A673 (cell line): Measurements from ENCODE around the gene TMEM60.

Experiments used
- EZH2 ChIP-seq: fragments of 200-600 bp; sonication (generic); IDR thresholded peaks from 2 replicates; pipeline ENCODE4 v1.6.1; 2017; ENCODE audit warnings: borderline replicate concordance, low read depth, mild to moderate bottlenecking, mixed read lengths, antibody characterized with exemption, low read length; ENCODE audit not compliant: poor library complexity, severe bottlenecking
- TF ChIP-seq, protein P1 (sequence below): fragments of 300-800, 200-600 bp; sonication (generic); conservative IDR thresholded peaks from 2 replicates; pipeline ENCODE4 v1.5.1; 2017; ENCODE audit warnings: low read depth, mild to moderate bottlenecking, antibody characterized with exemption, low read length, moderate library complexity, mixed read lengths

DNA sequence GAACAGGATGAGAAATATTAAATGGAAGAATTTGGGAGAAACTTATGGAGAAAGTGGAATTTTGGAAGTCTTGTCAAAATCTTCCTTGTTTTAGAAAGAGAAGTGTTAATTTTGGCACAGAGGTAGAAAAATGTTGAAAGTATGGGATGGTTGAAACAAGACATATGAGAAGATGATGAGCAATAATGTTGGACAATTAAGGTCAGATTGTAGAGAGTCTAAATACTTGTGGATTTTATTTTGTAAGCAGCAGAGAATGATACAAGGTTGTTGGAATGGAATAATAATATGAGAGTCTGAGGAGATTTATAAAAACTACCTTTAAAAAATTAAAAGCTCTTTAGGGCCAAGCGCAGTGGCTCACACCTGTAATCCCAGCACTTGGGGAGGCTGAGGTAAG lies 34.9 kb upstream of the TMEM60 start:
- TF ChIP-seq, protein P1, sequence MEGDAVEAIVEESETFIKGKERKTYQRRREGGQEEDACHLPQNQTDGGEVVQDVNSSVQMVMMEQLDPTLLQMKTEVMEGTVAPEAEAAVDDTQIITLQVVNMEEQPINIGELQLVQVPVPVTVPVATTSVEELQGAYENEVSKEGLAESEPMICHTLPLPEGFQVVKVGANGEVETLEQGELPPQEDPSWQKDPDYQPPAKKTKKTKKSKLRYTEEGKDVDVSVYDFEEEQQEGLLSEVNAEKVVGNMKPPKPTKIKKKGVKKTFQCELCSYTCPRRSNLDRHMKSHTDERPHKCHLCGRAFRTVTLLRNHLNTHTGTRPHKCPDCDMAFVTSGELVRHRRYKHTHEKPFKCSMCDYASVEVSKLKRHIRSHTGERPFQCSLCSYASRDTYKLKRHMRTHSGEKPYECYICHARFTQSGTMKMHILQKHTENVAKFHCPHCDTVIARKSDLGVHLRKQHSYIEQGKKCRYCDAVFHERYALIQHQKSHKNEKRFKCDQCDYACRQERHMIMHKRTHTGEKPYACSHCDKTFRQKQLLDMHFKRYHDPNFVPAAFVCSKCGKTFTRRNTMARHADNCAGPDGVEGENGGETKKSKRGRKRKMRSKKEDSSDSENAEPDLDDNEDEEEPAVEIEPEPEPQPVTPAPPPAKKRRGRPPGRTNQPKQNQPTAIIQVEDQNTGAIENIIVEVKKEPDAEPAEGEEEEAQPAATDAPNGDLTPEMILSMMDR = no peak
- TF ChIP-seq EZH2 = no peak
